Measurements from ENCODE around the gene EPHA5. TPM values are rescaled to one million over a fixed set of nuclear protein-coding genes. Genes with fewer than 3 reads are reported as not detected.
"Not testable (repeated sequence)": the region's sequence is repeated elsewhere in the genome, so short reads cannot be mapped to it uniquely, and the experiment has no call there.

Gene EPHA5
- total RNA-seq, 1 donor from 2014 or later: not detected

- no peak for ATAC-seq
Measured at GRCh38 chr4:65353098-65353497, 317.2 kb downstream of the EPHA5 start.

GRCh38 chr4:65344278-65344825 is 325.9 kb downstream of the EPHA5 start:
- peak; percentile 26 for ATAC-seq

- no peak for ATAC-seq
Measured at GRCh38 chr4:65343342-65343741, 326.9 kb downstream of the EPHA5 start.

- ATAC-seq: no peak
Measured at GRCh38 chr4:65341557-65341956, 328.7 kb downstream of the EPHA5 start.

- ATAC-seq: no peak
Measured at GRCh38 chr4:65340382-65341109, 329.7 kb downstream of the EPHA5 start.

GRCh38 chr4:65337371-65337770 is 332.9 kb downstream of the EPHA5 start:
- no peak for ATAC-seq

GRCh38 chr4:65336465-65336864 is 333.8 kb downstream of the EPHA5 start:
- ATAC-seq: no peak

GRCh38 chr4:65316534-65316933 is 353.8 kb downstream of the EPHA5 start:
- no peak for ATAC-seq

GRCh38 chr4:65311120-65311519 is 359.2 kb downstream of the EPHA5 start:
- ATAC-seq: no peak

GRCh38 chr4:65310586-65310985 is 359.7 kb downstream of the EPHA5 start:
- no peak for ATAC-seq

- not testable (repeated sequence) for ATAC-seq
Measured at GRCh38 chr4:65308626-65309025, 361.7 kb downstream of the EPHA5 start.

GRCh38 chr4:65302145-65302544 is 368.1 kb downstream of the EPHA5 start:
- ATAC-seq: no peak

- no peak for ATAC-seq
Measured at GRCh38 chr4:65296246-65296645, 374.0 kb downstream of the EPHA5 start.

GRCh38 chr4:65287071-65287470 is 383.2 kb downstream of the EPHA5 start:
- no peak for ATAC-seq
